Measurements from ENCODE around the gene DCLRE1A. TPM values are rescaled to one million over a fixed set of nuclear protein-coding genes. Genes with fewer than 3 reads are reported as not detected.
A peak's percentile ranks its signal among the peaks of the same experiment; 100 is the strongest.
"Not testable (repeated sequence)": the region's sequence is repeated elsewhere in the genome, so short reads cannot be mapped to it uniquely, and the experiment has no call there.

Gene DCLRE1A
- total RNA-seq, 4 donors from 2014 or later, result 4.2 to 9.8 (median 6.2) TPM

GRCh38 chr10:113819989-113820388 lies 33.9 kb downstream of the DCLRE1A start:
- Histone ChIP-seq H3K27ac (no peak overlapping the region), H3K9me3 (no peaks in the 10 kb centered on the region), H3K4me1 (peaks cover 0 to 6% (median 0%) of the 10 kb centered on the region in 3 donors), H3K27me3 (no peaks in the 10 kb centered on the region), H3K4me3 (no peak overlapping the region), H3K36me3 (no peaks in the 10 kb centered on the region)
- no peak for ATAC-seq
- TF ChIP-seq POLR2AphosphoS5 (IDR thresholded peaks at IDR 0.05), result no peak
- no peak for TF ChIP-seq POLR2A (IDR thresholded peaks at IDR 0.05)
- no peak for TF ChIP-seq EP300 (IDR thresholded peaks at IDR 0.05)
- TF ChIP-seq CTCF (IDR thresholded peaks at IDR 0.05), result no peak
- 67 to 100% methylated on average over 3 to 4 of the region's 4 CpGs for WGBS, 2 donors (ENCODE audit: low coverage in 1 of 2)

DNA sequence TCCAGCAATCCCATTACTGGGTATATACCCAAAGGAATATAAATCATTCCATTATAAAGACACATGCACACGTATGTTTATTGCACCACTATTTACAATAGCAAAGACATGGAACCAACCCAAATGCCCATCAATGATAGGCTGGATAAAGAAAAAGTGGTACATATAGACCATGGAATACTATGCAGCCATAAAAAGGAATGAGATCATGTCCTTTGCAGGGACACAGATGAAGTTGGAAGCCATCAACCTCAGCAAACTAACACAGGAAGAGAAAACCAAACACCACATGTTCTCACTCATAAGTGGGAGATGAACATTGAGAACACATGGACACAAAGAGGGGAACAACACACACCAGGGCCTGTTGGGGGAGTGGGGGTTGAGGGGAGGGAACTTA lies 39.2 kb downstream of the DCLRE1A start:
- H3K4me1 ChIP-seq, result not testable (repeated sequence)

DNA sequence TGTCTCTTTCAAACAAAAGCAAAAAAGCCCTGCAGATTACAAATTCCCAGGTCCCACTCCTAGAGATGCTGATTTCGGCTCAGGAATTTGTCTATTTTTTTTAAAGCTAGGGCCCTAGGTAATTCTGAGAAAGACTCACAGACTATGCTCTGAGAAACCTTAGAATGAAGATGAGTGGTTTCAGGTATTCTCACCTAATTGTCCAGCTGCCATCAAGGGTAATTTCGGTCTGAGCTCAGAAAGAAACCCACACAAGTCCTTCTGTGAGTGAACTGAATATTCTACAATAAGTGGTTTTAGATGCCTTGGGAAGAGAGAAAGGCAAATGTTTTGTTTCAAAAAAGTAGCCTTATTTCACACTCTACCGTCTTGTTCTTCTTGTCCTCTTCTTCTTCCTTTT lies 45.7 kb downstream of the DCLRE1A start:
- Histone ChIP-seq H3K4me1 (peaks cover 0 to 6% (median 0%) of the 10 kb centered on the region in 3 donors), H3K4me3 (no peak overlapping the region), H3K27me3 (no peaks in the 10 kb centered on the region), H3K9me3 (no peaks in the 10 kb centered on the region), H3K36me3 (no peaks in the 10 kb centered on the region), H3K27ac (no peak overlapping the region)
- 83 to 94% methylated on average over 2 to 3 of the region's 3 CpGs for WGBS, 2 donors (ENCODE audit: low coverage in 1 of 2)
- TF ChIP-seq POLR2A (IDR thresholded peaks at IDR 0.05) (no peak), EP300 (IDR thresholded peaks at IDR 0.05) (no peak), CTCF (IDR thresholded peaks at IDR 0.05) (no peak), POLR2AphosphoS5 (IDR thresholded peaks at IDR 0.05) (no peak)
- no peak for ATAC-seq

More for the DNA sequence above, 39.2 kb downstream of the DCLRE1A start:
- WGBS, 2 donors (ENCODE audit: low coverage in 1 of 2), result 94 to 100% methylated on average over 1 of the region's 1 CpG
- not testable (repeated sequence) for H3K27ac ChIP-seq, H3K36me3 ChIP-seq, ATAC-seq, H3K4me3 ChIP-seq, H3K9me3 ChIP-seq, H3K27me3 ChIP-seq

GRCh38 chr10:113806503-113806902 lies 47.4 kb downstream of the DCLRE1A start:
- H3K27me3 ChIP-seq, result no peaks in the 10 kb centered on the region
- H3K4me3 ChIP-seq, result no peak overlapping the region

GRCh38 chr10:113802997-113803396 lies 50.9 kb downstream of the DCLRE1A start:
- Histone ChIP-seq H3K9me3 (no peaks in the 10 kb centered on the region), H3K27ac (peak overlapping the region in 3 of 4 donors; percentile 12 to 23 (median 19)), H3K36me3 (no peaks in the 10 kb centered on the region), H3K4me3 (no peak overlapping the region), H3K4me1 (peaks cover 0 to 33% (median 0%) of the 10 kb centered on the region in 3 donors), H3K27me3 (no peaks in the 10 kb centered on the region)
- no peak for TF ChIP-seq CTCF (IDR thresholded peaks at IDR 0.05)
- TF ChIP-seq POLR2A (IDR thresholded peaks at IDR 0.05), result no peak
- no peak for TF ChIP-seq EP300 (IDR thresholded peaks at IDR 0.05)
- TF ChIP-seq POLR2AphosphoS5 (IDR thresholded peaks at IDR 0.05), result no peak
- WGBS, 2 donors (ENCODE audit: low coverage in 1 of 2), result 37 to 40% methylated on average over 1 to 2 of the region's 4 CpGs
- no peak for ATAC-seq

More at GRCh38 chr10:113806503-113806902, 47.4 kb downstream of the DCLRE1A start:
- no peak for ATAC-seq
- no peak overlapping the region for H3K27ac ChIP-seq
- no peak for TF ChIP-seq EP300 (IDR thresholded peaks at IDR 0.05)
- TF ChIP-seq POLR2A (IDR thresholded peaks at IDR 0.05), result no peak
- TF ChIP-seq CTCF (IDR thresholded peaks at IDR 0.05), result no peak
- no peak for TF ChIP-seq POLR2AphosphoS5 (IDR thresholded peaks at IDR 0.05)
- H3K9me3 ChIP-seq, result no peaks in the 10 kb centered on the region
- H3K36me3 ChIP-seq, result no peaks in the 10 kb centered on the region
- 93 to 100% methylated on average over 3 to 4 of the region's 4 CpGs for WGBS, 2 donors (ENCODE audit: low coverage in 1 of 2)
- H3K4me1 ChIP-seq, result peaks cover 0 to 22% (median 0%) of the 10 kb centered on the region in 3 donors

All from gastroesophageal sphincter (tissue), 4 donors.